VCaP (cell line): Measurements from ENCODE around the gene ALDH1L2.
"Not testable (repeated sequence)": the region's sequence is repeated elsewhere in the genome, so short reads cannot be mapped to it uniquely, and the experiment has no call there.

Experiments
- H3K27ac ChIP-seq: fragments of 450-650 bp; 2 replicates; pipeline ENCODE4 v1.5.1; 2017
- CTCF ChIP-seq: fragments of 450-650 bp; conservative IDR thresholded peaks from 2 replicates; pipeline ENCODE4 v1.5.1; 2017; ENCODE audit warnings: mild to moderate bottlenecking, moderate library complexity

ALDH1L2 gene

GRCh38 chr12:104994336-104994735, 89.9 kb downstream of the ALDH1L2 start:
- no peak for TF ChIP-seq CTCF
- H3K27ac ChIP-seq = no peak overlapping the region

- H3K27ac ChIP-seq = no peak overlapping the region
- TF ChIP-seq CTCF = no peak
Observed at GRCh38 chr12:104991565-104992128, 92.6 kb downstream of the ALDH1L2 start.

- no peak overlapping the region for H3K27ac ChIP-seq
- no peak for TF ChIP-seq CTCF
Observed at GRCh38 chr12:104990950-104991349, 93.3 kb downstream of the ALDH1L2 start.

- H3K27ac ChIP-seq = peak within 1 kb of the TSS; percentile 51; the same call in 1 of the 2 replicates
Observed at GRCh38 chr12:104986022-104986941, 98.0 kb downstream of the ALDH1L2 start, which contains the start of gene NOPCHAP1. Gene NOPCHAP1, plus strand, starts transcription at chr12:104986316. Its CDS starts 37 bp downstream, at chr12:104986353.

GRCh38 chr12:104985206-104985605, 99.1 kb downstream of the ALDH1L2 start:
- peak; percentile 10; the same call in 1 of the 2 replicates for TF ChIP-seq CTCF
- H3K27ac ChIP-seq = no peak overlapping the region

More at GRCh38 chr12:104986022-104986941, 98.0 kb downstream of the ALDH1L2 start, which contains the start of gene NOPCHAP1:
- no peak for TF ChIP-seq CTCF

GRCh38 chr12:104977688-104978087, 106.6 kb downstream of the ALDH1L2 start:
- H3K27ac ChIP-seq = not testable (repeated sequence)

- no peak for TF ChIP-seq CTCF
- H3K27ac ChIP-seq = no peak overlapping the region
Observed at GRCh38 chr12:104976703-104977102, 107.6 kb downstream of the ALDH1L2 start.
